ENCODE data around the gene NEU2. TPM values are rescaled to one million over a fixed set of nuclear protein-coding genes. Genes with fewer than 3 reads are reported as not detected.

Gene NEU2
- polyA plus RNA-seq, 2 of the 4 experiments (the other 2 are of a cell fraction): not detected

DNA sequence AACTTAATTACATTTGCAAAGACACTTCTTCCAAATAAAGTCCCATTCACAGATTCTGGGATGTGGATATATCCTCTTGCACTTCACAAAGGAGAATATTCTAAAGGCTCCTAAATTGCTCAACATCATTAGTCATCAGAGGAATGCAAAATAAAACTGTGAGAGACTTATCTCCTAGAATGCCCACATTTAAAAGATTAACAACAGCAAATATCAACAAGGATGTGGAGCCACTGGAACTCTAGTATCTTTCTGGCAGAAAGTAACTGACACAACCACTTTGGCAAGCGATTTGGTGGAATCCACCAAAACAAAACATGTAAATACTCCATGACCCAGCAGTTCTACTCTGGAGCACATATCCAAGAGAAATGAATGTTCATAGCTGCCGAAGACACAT lies 4.6 kb downstream of the NEU2 start (continued):
- TF ChIP-seq, protein P1, sequence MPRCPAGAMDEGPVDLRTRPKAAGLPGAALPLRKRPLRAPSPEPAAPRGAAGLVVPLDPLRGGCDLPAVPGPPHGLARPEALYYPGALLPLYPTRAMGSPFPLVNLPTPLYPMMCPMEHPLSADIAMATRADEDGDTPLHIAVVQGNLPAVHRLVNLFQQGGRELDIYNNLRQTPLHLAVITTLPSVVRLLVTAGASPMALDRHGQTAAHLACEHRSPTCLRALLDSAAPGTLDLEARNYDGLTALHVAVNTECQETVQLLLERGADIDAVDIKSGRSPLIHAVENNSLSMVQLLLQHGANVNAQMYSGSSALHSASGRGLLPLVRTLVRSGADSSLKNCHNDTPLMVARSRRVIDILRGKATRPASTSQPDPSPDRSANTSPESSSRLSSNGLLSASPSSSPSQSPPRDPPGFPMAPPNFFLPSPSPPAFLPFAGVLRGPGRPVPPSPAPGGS (IDR thresholded peaks at IDR 0.05): no peak
- TF ChIP-seq, protein P2, sequence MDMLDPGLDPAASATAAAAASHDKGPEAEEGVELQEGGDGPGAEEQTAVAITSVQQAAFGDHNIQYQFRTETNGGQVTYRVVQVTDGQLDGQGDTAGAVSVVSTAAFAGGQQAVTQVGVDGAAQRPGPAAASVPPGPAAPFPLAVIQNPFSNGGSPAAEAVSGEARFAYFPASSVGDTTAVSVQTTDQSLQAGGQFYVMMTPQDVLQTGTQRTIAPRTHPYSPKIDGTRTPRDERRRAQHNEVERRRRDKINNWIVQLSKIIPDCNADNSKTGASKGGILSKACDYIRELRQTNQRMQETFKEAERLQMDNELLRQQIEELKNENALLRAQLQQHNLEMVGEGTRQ (IDR thresholded peaks at IDR 0.05): no peak
- TF ChIP-seq HEYL (CRISPR knock-in tag; IDR thresholded peaks at IDR 0.05): no peak

DNA sequence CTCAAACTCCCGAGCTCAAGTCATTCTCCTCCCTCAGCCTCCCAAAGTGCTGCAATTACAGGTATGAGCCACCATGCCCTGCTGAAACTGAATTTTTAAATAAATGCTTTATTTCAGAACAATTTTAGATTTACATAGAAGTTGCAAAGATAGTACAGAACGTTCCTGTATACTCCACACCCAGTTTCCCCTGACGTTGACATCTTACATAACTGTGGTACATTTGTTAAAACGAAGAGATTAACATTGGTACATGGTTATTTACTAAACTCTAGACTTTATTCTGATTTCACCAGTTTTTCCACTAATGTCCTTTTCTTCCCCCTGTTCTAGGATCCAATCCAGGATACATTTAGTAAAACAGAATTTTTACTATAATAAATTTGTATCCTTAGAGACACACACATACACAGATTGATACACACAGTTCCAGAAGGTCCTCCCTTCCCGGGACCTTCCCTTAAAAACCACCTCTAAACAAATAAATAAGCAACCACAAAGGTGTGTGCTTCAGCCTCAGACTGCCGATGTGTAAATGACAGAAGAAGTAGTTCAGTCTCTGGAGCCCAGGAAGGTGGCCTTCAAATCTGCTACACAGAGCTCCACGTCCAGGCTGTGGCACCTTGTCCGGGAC lies 6.9 kb downstream of the NEU2 start:
- Histone ChIP-seq H3K27ac (peak overlapping the region in 1 of 2 experiments; percentile 27; a peak in 1 of 6 replicates), H3K4me3 (no peak overlapping the region), H3K9me3 (peaks cover 10% of the 10 kb centered on the region; the same call in 2 of the 3 replicates), H3K4me1 (no peaks in the 10 kb centered on the region), H3K4me2 (no peak overlapping the region)
- DNase-seq (ENCODE audit: low read depth in 1 of 2, low spot score in 1 of 2): no peak
- no peak for FAIRE-seq
- ChIA-PET CTCF (interaction anchor here (0.6 to 2.0 kb wide), 4 partner anchors 11 to 305 kb away, joined by 3 to 13 read pairs (median 6); no protein-coding TSS in a partner anchor), POLR2A (no interaction called here)
- TF ChIP-seq, protein P1 (IDR thresholded peaks at IDR 0.05): no peak
- TF ChIP-seq, protein P3, sequence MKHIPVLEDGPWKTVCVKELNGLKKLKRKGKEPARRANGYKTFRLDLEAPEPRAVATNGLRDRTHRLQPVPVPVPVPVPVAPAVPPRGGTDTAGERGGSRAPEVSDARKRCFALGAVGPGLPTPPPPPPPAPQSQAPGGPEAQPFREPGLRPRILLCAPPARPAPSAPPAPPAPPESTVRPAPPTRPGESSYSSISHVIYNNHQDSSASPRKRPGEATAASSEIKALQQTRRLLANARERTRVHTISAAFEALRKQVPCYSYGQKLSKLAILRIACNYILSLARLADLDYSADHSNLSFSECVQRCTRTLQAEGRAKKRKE (CRISPR knock-in tag; IDR thresholded peaks at IDR 0.05; ENCODE audit: low read depth): no peak
- TF ChIP-seq GATA3 (IDR thresholded peaks at IDR 0.05; ENCODE audit: borderline replicate concordance) (no peak), BHLHE40 (IDR thresholded peaks at IDR 0.05; ENCODE audit: low read depth, low read length) (no peak), FOXS1 (CRISPR knock-in tag; IDR thresholded peaks at IDR 0.05) (no peak), FOSB (CRISPR knock-in tag; IDR thresholded peaks at IDR 0.05) (no peak), MYC (IDR thresholded peaks at IDR 0.05; ENCODE audit: borderline replicate concordance, low read length) (no peak), CEBPB (IDR thresholded peaks at IDR 0.05) (no peak), SREBF2 (IDR thresholded peaks at IDR 0.05) (no peak)
- TF ChIP-seq, protein P4, sequence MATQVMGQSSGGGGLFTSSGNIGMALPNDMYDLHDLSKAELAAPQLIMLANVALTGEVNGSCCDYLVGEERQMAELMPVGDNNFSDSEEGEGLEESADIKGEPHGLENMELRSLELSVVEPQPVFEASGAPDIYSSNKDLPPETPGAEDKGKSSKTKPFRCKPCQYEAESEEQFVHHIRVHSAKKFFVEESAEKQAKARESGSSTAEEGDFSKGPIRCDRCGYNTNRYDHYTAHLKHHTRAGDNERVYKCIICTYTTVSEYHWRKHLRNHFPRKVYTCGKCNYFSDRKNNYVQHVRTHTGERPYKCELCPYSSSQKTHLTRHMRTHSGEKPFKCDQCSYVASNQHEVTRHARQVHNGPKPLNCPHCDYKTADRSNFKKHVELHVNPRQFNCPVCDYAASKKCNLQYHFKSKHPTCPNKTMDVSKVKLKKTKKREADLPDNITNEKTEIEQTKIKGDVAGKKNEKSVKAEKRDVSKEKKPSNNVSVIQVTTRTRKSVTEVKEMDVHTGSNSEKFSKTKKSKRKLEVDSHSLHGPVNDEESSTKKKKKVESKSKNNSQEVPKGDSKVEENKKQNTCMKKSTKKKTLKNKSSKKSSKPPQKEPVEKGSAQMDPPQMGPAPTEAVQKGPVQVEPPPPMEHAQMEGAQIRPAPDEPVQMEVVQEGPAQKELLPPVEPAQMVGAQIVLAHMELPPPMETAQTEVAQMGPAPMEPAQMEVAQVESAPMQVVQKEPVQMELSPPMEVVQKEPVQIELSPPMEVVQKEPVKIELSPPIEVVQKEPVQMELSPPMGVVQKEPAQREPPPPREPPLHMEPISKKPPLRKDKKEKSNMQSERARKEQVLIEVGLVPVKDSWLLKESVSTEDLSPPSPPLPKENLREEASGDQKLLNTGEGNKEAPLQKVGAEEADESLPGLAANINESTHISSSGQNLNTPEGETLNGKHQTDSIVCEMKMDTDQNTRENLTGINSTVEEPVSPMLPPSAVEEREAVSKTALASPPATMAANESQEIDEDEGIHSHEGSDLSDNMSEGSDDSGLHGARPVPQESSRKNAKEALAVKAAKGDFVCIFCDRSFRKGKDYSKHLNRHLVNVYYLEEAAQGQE (IDR thresholded peaks at IDR 0.05): no peak
- no peak; a peak in 1 of 6 replicates for ATAC-seq
- 71% methylated on average over 8 of the region's 8 CpGs for WGBS (ENCODE audit: missing lambda C conversion rate)

DNA sequence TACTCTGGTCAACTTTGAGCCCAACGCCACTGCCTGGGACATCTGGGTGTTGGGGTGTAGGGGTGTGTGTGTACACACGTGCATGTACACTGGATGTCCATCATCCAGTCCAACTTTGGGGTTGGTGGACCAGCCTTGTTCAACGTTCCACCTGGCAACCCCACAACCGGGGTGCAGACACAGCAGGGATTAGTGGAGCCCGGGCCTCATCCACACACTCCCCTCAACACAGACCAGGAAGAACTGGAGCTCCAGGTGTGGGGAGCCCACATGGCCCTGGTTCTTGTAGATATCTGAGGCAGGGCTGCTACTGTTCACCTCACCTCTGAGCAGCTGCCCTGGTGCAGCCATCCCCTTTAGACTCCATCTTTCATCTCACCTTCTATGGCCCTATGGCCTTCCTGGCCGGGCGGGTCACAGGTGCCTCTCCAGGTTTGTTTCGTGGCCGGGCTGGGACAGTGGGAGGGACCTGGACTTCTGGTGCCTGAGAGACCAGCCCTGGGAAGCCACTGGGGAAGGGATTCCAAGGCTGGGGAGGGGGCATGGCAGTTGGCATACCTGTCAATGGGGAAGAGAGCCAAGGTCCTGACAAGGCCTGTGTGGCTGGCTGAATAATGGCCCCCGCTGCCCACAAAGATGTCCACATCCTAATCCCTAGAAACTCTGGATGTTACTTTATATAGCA lies 7.5 kb downstream of the NEU2 start:
- TF ChIP-seq, protein P5, sequence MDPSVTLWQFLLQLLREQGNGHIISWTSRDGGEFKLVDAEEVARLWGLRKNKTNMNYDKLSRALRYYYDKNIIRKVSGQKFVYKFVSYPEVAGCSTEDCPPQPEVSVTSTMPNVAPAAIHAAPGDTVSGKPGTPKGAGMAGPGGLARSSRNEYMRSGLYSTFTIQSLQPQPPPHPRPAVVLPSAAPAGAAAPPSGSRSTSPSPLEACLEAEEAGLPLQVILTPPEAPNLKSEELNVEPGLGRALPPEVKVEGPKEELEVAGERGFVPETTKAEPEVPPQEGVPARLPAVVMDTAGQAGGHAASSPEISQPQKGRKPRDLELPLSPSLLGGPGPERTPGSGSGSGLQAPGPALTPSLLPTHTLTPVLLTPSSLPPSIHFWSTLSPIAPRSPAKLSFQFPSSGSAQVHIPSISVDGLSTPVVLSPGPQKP (IDR thresholded peaks at IDR 0.05; ENCODE audit: low read depth, low read length): no peak
- no peak for TF ChIP-seq CHD2 (IDR thresholded peaks at IDR 0.05; ENCODE audit: low read length, partially characterized antibody)
- TF ChIP-seq, protein P6, sequence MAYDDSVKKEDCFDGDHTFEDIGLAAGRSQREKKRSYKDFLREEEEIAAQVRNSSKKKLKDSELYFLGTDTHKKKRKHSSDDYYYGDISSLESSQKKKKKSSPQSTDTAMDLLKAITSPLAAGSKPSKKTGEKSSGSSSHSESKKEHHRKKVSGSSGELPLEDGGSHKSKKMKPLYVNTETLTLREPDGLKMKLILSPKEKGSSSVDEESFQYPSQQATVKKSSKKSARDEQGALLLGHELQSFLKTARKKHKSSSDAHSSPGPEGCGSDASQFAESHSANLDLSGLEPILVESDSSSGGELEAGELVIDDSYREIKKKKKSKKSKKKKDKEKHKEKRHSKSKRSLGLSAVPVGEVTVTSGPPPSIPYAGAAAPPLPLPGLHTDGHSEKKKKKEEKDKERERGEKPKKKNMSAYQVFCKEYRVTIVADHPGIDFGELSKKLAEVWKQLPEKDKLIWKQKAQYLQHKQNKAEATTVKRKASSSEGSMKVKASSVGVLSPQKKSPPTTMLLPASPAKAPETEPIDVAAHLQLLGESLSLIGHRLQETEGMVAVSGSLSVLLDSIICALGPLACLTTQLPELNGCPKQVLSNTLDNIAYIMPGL (CRISPR knock-in tag; IDR thresholded peaks at IDR 0.05; ENCODE audit: borderline replicate concordance): no peak
- no peak for TF ChIP-seq ZFP36 (IDR thresholded peaks at IDR 0.05; ENCODE audit: borderline replicate concordance, partially characterized antibody)
- no peak for TF ChIP-seq BHLHE40 (IDR thresholded peaks at IDR 0.05; ENCODE audit: low read depth, low read length)
- no peak for TF ChIP-seq KDM5A (IDR thresholded peaks at IDR 0.05)
- no peak for TF ChIP-seq NR3C1 (IDR thresholded peaks at IDR 0.05)
- no peak for TF ChIP-seq JUN (IDR thresholded peaks at IDR 0.05)
- TF ChIP-seq JUNB (IDR thresholded peaks at IDR 0.05): no peak
- no peak overlapping the region for H3K4me2 ChIP-seq
- no peaks in the 10 kb centered on the region for H3K4me1 ChIP-seq
- no peak; a peak in 1 of 6 replicates for ATAC-seq
- H3K4me3 ChIP-seq: no peak overlapping the region
- WGBS (ENCODE audit: missing lambda C conversion rate): 81% methylated on average over 6 of the region's 10 CpGs
- peak overlapping the region in 1 of 2 experiments; percentile 27; a peak in 1 of 6 replicates for H3K27ac ChIP-seq
- no peak for DNase-seq (ENCODE audit: low read depth in 1 of 2, low spot score in 1 of 2)
- CTCF ChIA-PET: interaction anchor here (1.5 kb wide), 1 partner anchor 11 kb away, joined by 8 read pairs; no protein-coding TSS in a partner anchor
- POLR2A ChIA-PET: no interaction called here
- H3K9me3 ChIP-seq: peaks cover 10% of the 10 kb centered on the region; the same call in 2 of the 3 replicates
- FAIRE-seq: no peak

Measured in A549 (cell line).